HG03354 (cell line): Measurements from ENCODE around the gene ITGB8.

Experiments used
- ATAC-seq: cut with Tn5 transposase; IDR thresholded peaks from one replicate; pipeline ENCODE4 v1.9.1; 2021; ENCODE audit warnings: mild to moderate bottlenecking; ENCODE audit not compliant: unreplicated experiment, poor library complexity, severe bottlenecking

The ITGB8 gene

GRCh38 chr7:20442951-20443350, 112.3 kb downstream of the ITGB8 start:
- no peak for ATAC-seq

- ATAC-seq, result no peak
These were observed 113.5 kb downstream of the ITGB8 start for GRCh38 chr7:20444030-20444800.

GRCh38 chr7:20447021-20447650, 116.4 kb downstream of the ITGB8 start:
- peak; percentile 87 for ATAC-seq

- ATAC-seq, result no peak
These were observed 118.5 kb downstream of the ITGB8 start for GRCh38 chr7:20449176-20449575.

- no peak for ATAC-seq
These were observed 119.8 kb downstream of the ITGB8 start for GRCh38 chr7:20450536-20450935.

GRCh38 chr7:20454202-20454601, 123.5 kb downstream of the ITGB8 start:
- no peak for ATAC-seq

- no peak for ATAC-seq
These were observed 126.0 kb downstream of the ITGB8 start for GRCh38 chr7:20456701-20457100.

- no peak for ATAC-seq
These were observed 127.8 kb downstream of the ITGB8 start for GRCh38 chr7:20458521-20458920.

GRCh38 chr7:20459419-20459818, 128.7 kb downstream of the ITGB8 start:
- ATAC-seq, result no peak

- ATAC-seq, result no peak
These were observed 134.2 kb downstream of the ITGB8 start for GRCh38 chr7:20464891-20465290.
